HepG2 (cell line): ENCODE results near the gene SMDT1. TPM values are rescaled to one million over a fixed set of nuclear protein-coding genes. Genes with fewer than 3 reads are reported as not detected.

ENCODE experiments used
- ATAC-seq: fragments of 200-7000 bp; cut with Tn5 transposase; 3 replicates; pipeline ENCODE4 v1.9.1; 2020; ENCODE audit warnings: mild to moderate bottlenecking, moderate library complexity
- BruUV-seq: library from RNA; stranded (reverse); fragments of 400-500 nt; replicated peaks from 2 replicates; lab custom pipeline; 2021; lab: Mats Ljungman, UMichigan
- CTCF ChIA-PET: fragments of 300-600 bp; formaldehyde crosslinking; extraction: SDS; loops from one replicate; lab custom pipeline; 2021; ENCODE audit warnings: low total read pairs, inconsistent platforms, low intra/inter-chr PET ratio; lab: Yijun Ruan, JAX
- POLR2A ChIA-PET: fragments of 350-600 bp; sonication (Branson Sonifier 250); formaldehyde crosslinking; loops from one replicate; lab custom pipeline; 2020; ENCODE audit warnings: antibody characterized with exemption, inconsistent platforms; lab: Yijun Ruan, JAX
- DNase-seq: peaks from one replicate; pipeline ENCODE4 v3.0.0-alpha.2; 2015; ENCODE audit warnings: low spot score
- FAIRE-seq: peaks from 3 replicates; lab custom pipeline; 2011; peaks lifted over from hg19 to GRCh38; lab: Jason Lieb, UNC
- H2AFZ ChIP-seq: one replicate; pipeline ENCODE4 v1.6.1; 2011; ENCODE audit warnings: low read length, inconsistent platforms
- H3K27ac ChIP-seq: fragments of 300-600 bp; 3 replicates; pipeline ENCODE4 v1.8.0; 2011; ENCODE audit warnings: mixed run types, mild to moderate bottlenecking, mixed read lengths, low read length, inconsistent platforms; ENCODE audit not compliant: insufficient read depth; ENCODE audit errors: extremely low read length
- H3K27me3 ChIP-seq, 2 experiments: fragments of 200-600 bp in 1 of 2; 2 replicates in 1 of 2; 3 replicates in 1 of 2; pipeline versions ENCODE4 v1.6.0 to v1.8.0; 2011; ENCODE audit warnings: low read length in 2 of 2, mild to moderate bottlenecking in 2 of 2, moderate library complexity in 2 of 2, inconsistent platforms in 1 of 2; ENCODE audit not compliant: insufficient read depth in 2 of 2, control insufficient read depth in 1 of 2
- H3K36me3 ChIP-seq, 2 experiments: fragments of 200-600 bp in 1 of 2; replicated peaks in 1 of 2; 2 replicates in 1 of 2; 3 replicates in 1 of 2; pipeline versions ENCODE4 v1.5.1 to v1.8.0; 2011; ENCODE audit warnings: low read length in 2 of 2, inconsistent platforms in 1 of 2; ENCODE audit not compliant: insufficient read depth in 2 of 2, control insufficient read depth in 1 of 2
- H3K4me1 ChIP-seq: 2 replicates; pipeline ENCODE4 v1.5.1; 2012; ENCODE audit warnings: low read length, inconsistent platforms; ENCODE audit not compliant: insufficient read depth
- H3K4me2 ChIP-seq: 2 replicates; pipeline ENCODE4 v1.6.0; 2011; ENCODE audit warnings: low read depth, low read length, inconsistent platforms
- H3K4me3 ChIP-seq, 3 experiments: fragments of 200-600 bp in 1 of 3; sonication (generic), shearing (Covaris generic) in 1 of 3; replicated peaks in 1 of 3; 2 replicates each; pipeline ENCODE4 v1.5.1; 2011 to 2016; ENCODE audit warnings: low read length in 3 of 3, inconsistent platforms in 2 of 3, low read depth in 2 of 3, mild to moderate bottlenecking in 2 of 3, control low read depth in 1 of 3, mixed read lengths in 1 of 3; ENCODE audit not compliant: insufficient read depth in 1 of 3
- H3K79me2 ChIP-seq: one replicate; pipeline ENCODE4 v1.6.1; 2011; ENCODE audit warnings: low read length, inconsistent platforms; ENCODE audit not compliant: insufficient read depth
- H3K9ac ChIP-seq: 2 replicates; pipeline ENCODE4 v1.6.0; 2011; ENCODE audit warnings: mild to moderate bottlenecking, low read depth, low read length, inconsistent platforms; ENCODE audit not compliant: insufficient read depth
- H3K9me3 ChIP-seq: 2 replicates; pipeline ENCODE4 v1.5.1; 2012; ENCODE audit warnings: mild to moderate bottlenecking, low read length
- H4K20me1 ChIP-seq: 2 replicates; pipeline ENCODE4 v1.6.0; 2011; ENCODE audit warnings: inconsistent platforms, mild to moderate bottlenecking, low read length, moderate library complexity; ENCODE audit not compliant: insufficient read depth
- AHDC1 ChIP-seq: sonication (generic); formaldehyde crosslinking; IDR thresholded peaks from 2 replicates; pipeline ENCODE4 v1.5.1; 2020; ENCODE audit warnings: mild to moderate bottlenecking, missing genetic modification reagents, borderline replicate concordance
- ATF6 ChIP-seq: sonication (generic); formaldehyde crosslinking; conservative IDR thresholded peaks from 2 replicates; pipeline ENCODE4 v1.4.0; 2020; ENCODE audit warnings: missing genetic modification reagents
- KAT2B ChIP-seq: fragments of 150-350 bp; IDR thresholded peaks from 2 replicates; pipeline ENCODE4 v1.6.1; 2014; ENCODE audit warnings: low read depth, low read length, borderline replicate concordance
- PHB2 ChIP-seq: fragments of 450-650 bp; IDR thresholded peaks from 2 replicates; pipeline ENCODE4 v1.6.1; 2018; ENCODE audit not compliant: partially characterized antibody
- RFXANK ChIP-seq: IDR thresholded peaks from 2 replicates; pipeline ENCODE4 v1.6.1; 2016
- SMAD1 ChIP-seq: sonication (generic); formaldehyde crosslinking; IDR thresholded peaks from 2 replicates; pipeline ENCODE4 v1.4.0; 2020; ENCODE audit warnings: missing genetic modification reagents, low read depth, mild to moderate bottlenecking, borderline replicate concordance
- ZKSCAN8 ChIP-seq: IDR thresholded peaks from 2 replicates; pipeline ENCODE4 v1.6.1; 2016; ENCODE audit warnings: borderline replicate concordance, missing genetic modification reagents, missing compliant biosample characterization
- ZNF121 ChIP-seq: sonication (generic); formaldehyde crosslinking; IDR thresholded peaks from 2 replicates; pipeline ENCODE4 v1.5.0; 2020; ENCODE audit warnings: mild to moderate bottlenecking, missing genetic modification reagents
- ZNF224 ChIP-seq: sonication (generic); formaldehyde crosslinking; IDR thresholded peaks from 2 replicates; pipeline ENCODE4 v1.5.0; 2020; ENCODE audit warnings: mild to moderate bottlenecking, missing genetic modification reagents
- ZNF576 ChIP-seq: sonication (generic); formaldehyde crosslinking; IDR thresholded peaks from 2 replicates; pipeline ENCODE4 v1.4.0; 2020; ENCODE audit warnings: mild to moderate bottlenecking, missing genetic modification reagents
- ZNF609 ChIP-seq: sonication (generic); formaldehyde crosslinking; IDR thresholded peaks from 2 replicates; pipeline ENCODE4 v1.4.0; 2020; ENCODE audit warnings: mild to moderate bottlenecking, missing genetic modification reagents, borderline replicate concordance
- ZSCAN29 ChIP-seq: sonication (generic); formaldehyde crosslinking; conservative IDR thresholded peaks from 2 replicates; pipeline ENCODE4 v1.4.0; 2020; ENCODE audit warnings: mild to moderate bottlenecking, missing genetic modification reagents
- WGBS: methylation state at CpG from one replicate; pipeline ENCODE4 v1.1.6; 2017; ENCODE audit warnings: low lambda C conversion rate; 5-methylcytosine and 5-hydroxymethylcytosine counted together
- in situ Hi-C: cut with HindIII; loops from 2 replicates; pipeline ENCODE4 v1.10.0; 2017; ENCODE audit warnings: low pct_unique_long_range_greater_than_20kb; ENCODE audit not compliant: extremely low pct_ligation_motif_present
- intact Hi-C: fragments of 100-400 bp; cut with micrococcal nuclease; formaldehyde crosslinking; loops from one replicate; pipeline ENCODE4 v1.10.0; 2022; ENCODE audit not compliant: unreplicated experiment
- polyA plus RNA-seq, 8 experiments: library from polyadenylated mRNA; depleted of rRNA in 3 of 8; stranded (reverse) in 7 of 8; unstranded in 1 of 8; fragments of >200 nt; fragmentation: Illumina TruSeq in 4 of 8; extraction: Trizol in 4 of 8; gene quantifications; 2 replicates each; pipeline versions ENCODE4 v1.2.1 to v1.2.3, GENCODE V29; 2011 to 2016; ENCODE audit warnings: low read depth in 4 of 8, missing spikeins in 1 of 8, mixed read lengths in 1 of 8; ENCODE audit not compliant: insufficient read depth in 1 of 8
- total RNA-seq, 5 experiments: library from RNA; depleted of rRNA; stranded (reverse); fragments of >200 nt; fragmentation: Illumina TruSeq; extraction: Trizol; gene quantifications; 2 replicates each; pipeline ENCODE4 v1.2.3, GENCODE V29; 2016; ENCODE audit warnings: low read depth in 1 of 5

SMDT1 gene
- total and polyA plus RNA-seq, 2 of the 13 experiments (the other 11 are each of a cell fraction or from before 2014, with no cell fraction given), result 8.3 to 26.6 TPM

- POLR2A ChIA-PET, result no interaction called here
- peaks cover 13% of the 10 kb centered on the region for H3K79me2 ChIP-seq
- peaks cover 18% of the 10 kb centered on the region for H3K4me1 ChIP-seq
- in situ Hi-C loops (no loop called here), intact Hi-C loops (no loop called here)
- no peak overlapping the region for H3K4me2 ChIP-seq
- H3K9me3 ChIP-seq, result no peaks in the 10 kb centered on the region
- no peak overlapping the region for H2AFZ ChIP-seq
- DNase-seq (no peak), FAIRE-seq (no peak), ATAC-seq (no peak)
- no peak overlapping the region for H3K4me3 ChIP-seq
- no peak overlapping the region for H3K9ac ChIP-seq
- 86% methylated on average over 4 of the region's 4 CpGs for WGBS
- H3K36me3 ChIP-seq, result peaks cover 10 to 46% of the 10 kb centered on the region in 2 experiments
- 0 out of 2 replicates have a peak, but pooled peaks cover 3% of the 10 kb centered on the region for H4K20me1 ChIP-seq
- no peaks in the 10 kb centered on the region; a peak in 1 of 5 replicates for H3K27me3 ChIP-seq
- no TSS peak for BruUV-seq
- no peak overlapping the region for H3K27ac ChIP-seq
- CTCF ChIA-PET, result no interaction called here
- no peak for TF ChIP-seq RFXANK (CRISPR knock-in tag)
- TF ChIP-seq ZNF121 (CRISPR knock-in tag), result no peak
- TF ChIP-seq ZNF224, result no peak
- no peak for TF ChIP-seq ZNF576
- TF ChIP-seq ZSCAN29 (CRISPR knock-in tag), result no peak
- no peak for TF ChIP-seq KAT2B
- no peak for TF ChIP-seq SMAD1 (CRISPR knock-in tag)
- no peak for TF ChIP-seq PHB2
- no peak for TF ChIP-seq ATF6 (CRISPR knock-in tag)
- no peak for TF ChIP-seq ZKSCAN8 (CRISPR knock-in tag)
- no peak for TF ChIP-seq AHDC1 (CRISPR knock-in tag)
- TF ChIP-seq ZNF609 (CRISPR knock-in tag), result no peak
Measured at GRCh38 chr22:42083119-42083518, 3.6 kb downstream of the SMDT1 start.
